ENCODE measurements around the gene PRPF19. TPM values are rescaled to one million over a fixed set of nuclear protein-coding genes. Genes with fewer than 3 reads are reported as not detected.

Gene PRPF19
- total RNA-seq: 170 and 182 TPM in 2 replicates

GRCh38 chr11:60906132-60906972, at the start of gene PRPF19:
TSS of gene PRPF19 (minus strand) at chr11:60906585. CDS start at chr11:60906382, 203 bp downstream.
- peak within 1 kb of the TSS; percentile 89 for H3K27ac Mint-ChIP-seq
- peak; percentile 99 for DNase-seq (ENCODE audit: low spot score)
- peaks cover 39% of the 10 kb centered on the region for H3K4me1 Mint-ChIP-seq (ENCODE audit: low read depth)
- peaks cover 12% of the 10 kb centered on the region for H3K27me3 Mint-ChIP-seq (ENCODE audit: low read depth)
- H3K36me3 Mint-ChIP-seq (ENCODE audit: low read depth): peaks cover 37% of the 10 kb centered on the region
- H3K4me3 Mint-ChIP-seq (ENCODE audit: low read depth): peak within 1 kb of the TSS; percentile 82
- intact Hi-C loops (cut with micrococcal nuclease): loop anchor here (1.0 kb wide), 1 partner anchor 9 kb away; no protein-coding TSS in a partner anchor
- H3K9me3 Mint-ChIP-seq: no peaks in the 10 kb centered on the region

- peaks cover 39% of the 10 kb centered on the region for H3K27me3 Mint-ChIP-seq (ENCODE audit: low read depth)
- H3K9me3 Mint-ChIP-seq: no peaks in the 10 kb centered on the region
- no peaks in the 10 kb centered on the region for H3K36me3 Mint-ChIP-seq (ENCODE audit: low read depth)
- peaks cover 7% of the 10 kb centered on the region for H3K4me1 Mint-ChIP-seq (ENCODE audit: low read depth)
- H3K4me3 Mint-ChIP-seq (ENCODE audit: low read depth): no peak overlapping the region
- DNase-seq (ENCODE audit: low spot score): no peak
- intact Hi-C loops (cut with micrococcal nuclease): no loop called here
- no peak overlapping the region for H3K27ac Mint-ChIP-seq
Observed at GRCh38 chr11:60955571-60955970, 49.2 kb upstream of the PRPF19 start.

GRCh38 chr11:60954421-60954820, 48.0 kb upstream of the PRPF19 start:
- no peak for DNase-seq (ENCODE audit: low spot score)
- Mint-ChIP-seq H3K9me3 (no peaks in the 10 kb centered on the region), H3K27ac (no peak overlapping the region), H3K4me1 (ENCODE audit: low read depth) (peaks cover 7% of the 10 kb centered on the region), H3K4me3 (ENCODE audit: low read depth) (no peak overlapping the region), H3K27me3 (ENCODE audit: low read depth) (peaks cover 36% of the 10 kb centered on the region), H3K36me3 (ENCODE audit: low read depth) (no peaks in the 10 kb centered on the region)
- intact Hi-C loops (cut with micrococcal nuclease): no loop called here

- peaks cover 7% of the 10 kb centered on the region for H3K4me1 Mint-ChIP-seq (ENCODE audit: low read depth)
- intact Hi-C loops (cut with micrococcal nuclease): no loop called here
- no peak overlapping the region for H3K27ac Mint-ChIP-seq
- H3K4me3 Mint-ChIP-seq (ENCODE audit: low read depth): no peak overlapping the region
- no peak for DNase-seq (ENCODE audit: low spot score)
- no peaks in the 10 kb centered on the region for H3K36me3 Mint-ChIP-seq (ENCODE audit: low read depth)
- H3K27me3 Mint-ChIP-seq (ENCODE audit: low read depth): peaks cover 35% of the 10 kb centered on the region
- no peaks in the 10 kb centered on the region for H3K9me3 Mint-ChIP-seq
Observed at GRCh38 chr11:60953781-60954180, 47.4 kb upstream of the PRPF19 start.

DNA sequence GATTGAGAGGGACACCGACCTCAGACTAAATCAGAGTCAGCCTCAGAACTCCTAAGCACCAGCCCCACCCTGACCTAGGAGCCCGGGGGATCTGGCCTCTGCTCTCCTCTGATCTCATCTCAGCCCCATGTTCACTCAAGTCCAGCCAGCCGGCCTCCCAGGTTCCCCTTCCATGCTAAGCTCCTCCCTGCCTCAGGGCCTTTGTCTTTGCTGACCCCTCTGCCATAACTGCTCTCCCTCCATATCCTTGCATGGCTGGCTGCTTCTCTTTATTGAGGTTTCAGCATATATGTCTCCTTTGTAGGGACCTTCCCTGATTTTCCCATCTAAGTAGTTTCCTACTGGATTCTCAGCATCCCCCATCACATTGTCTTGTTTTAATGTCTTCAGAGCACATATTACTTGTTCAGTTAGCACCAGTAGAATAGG, 46.4 kb upstream of the PRPF19 start:
- peaks cover 7% of the 10 kb centered on the region for H3K4me1 Mint-ChIP-seq (ENCODE audit: low read depth)
- intact Hi-C loops (cut with micrococcal nuclease): no loop called here
- H3K4me3 Mint-ChIP-seq (ENCODE audit: low read depth): no peak overlapping the region
- H3K36me3 Mint-ChIP-seq (ENCODE audit: low read depth): no peaks in the 10 kb centered on the region
- H3K27ac Mint-ChIP-seq: no peak overlapping the region
- H3K9me3 Mint-ChIP-seq: no peaks in the 10 kb centered on the region
- H3K27me3 Mint-ChIP-seq (ENCODE audit: low read depth): peaks cover 33% of the 10 kb centered on the region
- DNase-seq (ENCODE audit: low spot score): no peak

GRCh38 chr11:60951904-60952741, 45.7 kb upstream of the PRPF19 start, which contains the start of gene SLC15A3:
TSS of gene SLC15A3 (minus strand) at chr11:60952176. CDS start at chr11:60951551, 625 bp downstream.
- no peak for DNase-seq (ENCODE audit: low spot score)
- peak within 1 kb of the TSS; percentile 28 for H3K27ac Mint-ChIP-seq

GRCh38 chr11:60951606-60951903, 45.2 kb upstream of the PRPF19 start:
- H3K4me3 Mint-ChIP-seq (ENCODE audit: low read depth): peak overlapping the region; percentile 61
- no peaks in the 10 kb centered on the region for H3K9me3 Mint-ChIP-seq
- H3K27ac Mint-ChIP-seq: no peak overlapping the region
- H3K27me3 Mint-ChIP-seq (ENCODE audit: low read depth): peaks cover 27% of the 10 kb centered on the region
- no peaks in the 10 kb centered on the region for H3K36me3 Mint-ChIP-seq (ENCODE audit: low read depth)
- no peak for DNase-seq (ENCODE audit: low spot score)
- H3K4me1 Mint-ChIP-seq (ENCODE audit: low read depth): peaks cover 7% of the 10 kb centered on the region
- intact Hi-C loops (cut with micrococcal nuclease): no loop called here

More at GRCh38 chr11:60951904-60952741, 45.7 kb upstream of the PRPF19 start, which contains the start of gene SLC15A3:
- Mint-ChIP-seq H3K27me3 (ENCODE audit: low read depth) (peaks cover 31% of the 10 kb centered on the region), H3K9me3 (no peaks in the 10 kb centered on the region), H3K4me3 (ENCODE audit: low read depth) (peak within 1 kb of the TSS; percentile 61), H3K36me3 (ENCODE audit: low read depth) (no peaks in the 10 kb centered on the region), H3K4me1 (ENCODE audit: low read depth) (peaks cover 7% of the 10 kb centered on the region)
- intact Hi-C loops (cut with micrococcal nuclease): no loop called here

GRCh38 chr11:60950933-60951605, 44.7 kb upstream of the PRPF19 start:
- peaks cover 7% of the 10 kb centered on the region for H3K4me1 Mint-ChIP-seq (ENCODE audit: low read depth)
- intact Hi-C loops (cut with micrococcal nuclease): no loop called here
- no peak for DNase-seq (ENCODE audit: low spot score)
- peaks cover 27% of the 10 kb centered on the region for H3K27me3 Mint-ChIP-seq (ENCODE audit: low read depth)
- H3K9me3 Mint-ChIP-seq: no peaks in the 10 kb centered on the region
- H3K27ac Mint-ChIP-seq: no peak overlapping the region
- no peak overlapping the region for H3K4me3 Mint-ChIP-seq (ENCODE audit: low read depth)
- H3K36me3 Mint-ChIP-seq (ENCODE audit: low read depth): no peaks in the 10 kb centered on the region

DNA sequence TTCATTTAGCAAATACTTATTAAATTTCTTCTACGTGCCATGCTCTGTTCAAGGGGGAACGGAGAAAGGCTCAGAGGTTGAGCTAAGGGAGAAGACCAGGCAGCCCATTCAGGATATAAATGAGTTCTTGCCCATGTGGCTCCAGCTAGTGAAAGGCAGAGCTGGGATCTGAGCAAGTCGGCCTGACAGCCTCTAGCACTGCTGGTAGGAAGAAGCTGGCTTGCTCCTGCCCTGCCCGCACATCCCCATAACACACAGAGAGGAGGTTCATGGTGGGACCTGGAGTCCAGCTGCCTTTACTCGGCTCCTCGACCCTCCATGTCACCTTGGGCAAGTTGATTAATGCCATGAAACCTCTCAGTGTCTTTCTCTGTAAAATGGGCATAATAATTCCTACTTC, 43.6 kb upstream of the PRPF19 start:
- Mint-ChIP-seq H3K36me3 (ENCODE audit: low read depth) (no peaks in the 10 kb centered on the region), H3K4me3 (ENCODE audit: low read depth) (no peak overlapping the region), H3K4me1 (ENCODE audit: low read depth) (peaks cover 7% of the 10 kb centered on the region), H3K27me3 (ENCODE audit: low read depth) (peaks cover 30% of the 10 kb centered on the region), H3K27ac (no peak overlapping the region), H3K9me3 (no peaks in the 10 kb centered on the region)
- intact Hi-C loops (cut with micrococcal nuclease): no loop called here
- no peak for DNase-seq (ENCODE audit: low spot score)

GRCh38 chr11:60948250-60948649, 41.9 kb upstream of the PRPF19 start:
- no peaks in the 10 kb centered on the region for H3K9me3 Mint-ChIP-seq
- H3K36me3 Mint-ChIP-seq (ENCODE audit: low read depth): no peaks in the 10 kb centered on the region
- no peak overlapping the region for H3K4me3 Mint-ChIP-seq (ENCODE audit: low read depth)
- H3K27ac Mint-ChIP-seq: no peak overlapping the region
- DNase-seq (ENCODE audit: low spot score): no peak
- H3K27me3 Mint-ChIP-seq (ENCODE audit: low read depth): peaks cover 28% of the 10 kb centered on the region
- intact Hi-C loops (cut with micrococcal nuclease): no loop called here
- H3K4me1 Mint-ChIP-seq (ENCODE audit: low read depth): peaks cover 7% of the 10 kb centered on the region

- Mint-ChIP-seq H3K4me1 (ENCODE audit: low read depth) (peaks cover 7% of the 10 kb centered on the region), H3K27ac (no peak overlapping the region), H3K9me3 (no peaks in the 10 kb centered on the region), H3K4me3 (ENCODE audit: low read depth) (no peak overlapping the region), H3K27me3 (ENCODE audit: low read depth) (peaks cover 24% of the 10 kb centered on the region), H3K36me3 (ENCODE audit: low read depth) (no peaks in the 10 kb centered on the region)
- intact Hi-C loops (cut with micrococcal nuclease): no loop called here
- DNase-seq (ENCODE audit: low spot score): no peak
Observed at GRCh38 chr11:60947700-60948099, 41.3 kb upstream of the PRPF19 start.

DNA sequence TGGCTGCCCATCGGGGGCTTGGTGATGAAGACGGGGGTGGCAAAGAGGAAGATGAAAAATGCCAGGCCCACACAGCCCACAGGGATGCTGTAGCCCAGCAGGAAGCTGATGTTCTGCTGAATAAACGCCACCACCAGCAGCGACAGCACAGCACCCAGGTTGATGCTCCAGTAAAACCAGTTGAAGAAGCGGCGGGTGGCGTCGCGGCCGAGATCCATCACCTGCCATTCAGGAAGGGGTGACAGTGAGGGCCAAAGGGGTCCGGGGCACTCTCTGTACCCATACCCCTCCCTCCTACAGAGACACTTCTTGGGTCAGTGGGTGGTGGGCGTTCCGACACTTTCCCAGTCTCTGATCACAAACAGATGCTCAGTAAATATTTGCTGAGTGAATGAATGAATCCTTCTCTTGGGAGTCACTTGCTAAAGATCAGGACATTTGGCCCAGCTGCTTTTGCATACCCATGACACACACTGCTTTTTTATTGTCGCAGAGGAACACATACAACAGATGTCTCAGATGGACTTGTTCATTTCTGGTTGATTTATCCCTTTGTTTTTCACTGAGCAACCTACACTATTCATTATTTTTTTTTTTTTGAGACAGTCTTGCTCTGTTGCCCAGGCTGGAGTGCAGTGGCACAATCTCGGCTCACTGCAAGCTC, 40.3 kb upstream of the PRPF19 start:
- H3K4me1 Mint-ChIP-seq (ENCODE audit: low read depth): peaks cover 1% of the 10 kb centered on the region
- H3K36me3 Mint-ChIP-seq (ENCODE audit: low read depth): no peaks in the 10 kb centered on the region
- H3K27ac Mint-ChIP-seq: no peak overlapping the region
- DNase-seq (ENCODE audit: low spot score): no peak
- intact Hi-C loops (cut with micrococcal nuclease): no loop called here
- no peak overlapping the region for H3K4me3 Mint-ChIP-seq (ENCODE audit: low read depth)
- H3K27me3 Mint-ChIP-seq (ENCODE audit: low read depth): peaks cover 16% of the 10 kb centered on the region
- no peaks in the 10 kb centered on the region for H3K9me3 Mint-ChIP-seq

Data from activated T-helper 2 cell treated with anti-CD3 and anti-CD28 coated beads, Interferon-gamma antibody, Interleukin-2, Interleukin-4, amounts not matched to agents 10 μg/mL and 5 μg/mL and 100 μg/mL, durations not matched to agents 14 hours and 24 hours and 36 hours (primary cell).